SK-N-SH (cell line): ENCODE measurements around the gene PPL.

ENCODE experiments used
- SMC3 ChIP-seq: IDR thresholded peaks from 2 replicates; pipeline ENCODE4 v1.6.1; 2012; ENCODE audit warnings: low read depth, low read length, improper control_type of control experiment
- TF ChIP-seq, protein P1 (sequence below): fragments of 200-600 bp; sonication (generic); IDR thresholded peaks from 2 replicates; pipeline ENCODE4 v1.6.1; 2017; ENCODE audit warnings: antibody characterized with exemption, mild to moderate bottlenecking, moderate library complexity

GRCh38 chr16:4911970-4912386 lies 25.0 kb downstream of the PPL start:
- no peak for TF ChIP-seq SMC3
- TF ChIP-seq, protein P1, sequence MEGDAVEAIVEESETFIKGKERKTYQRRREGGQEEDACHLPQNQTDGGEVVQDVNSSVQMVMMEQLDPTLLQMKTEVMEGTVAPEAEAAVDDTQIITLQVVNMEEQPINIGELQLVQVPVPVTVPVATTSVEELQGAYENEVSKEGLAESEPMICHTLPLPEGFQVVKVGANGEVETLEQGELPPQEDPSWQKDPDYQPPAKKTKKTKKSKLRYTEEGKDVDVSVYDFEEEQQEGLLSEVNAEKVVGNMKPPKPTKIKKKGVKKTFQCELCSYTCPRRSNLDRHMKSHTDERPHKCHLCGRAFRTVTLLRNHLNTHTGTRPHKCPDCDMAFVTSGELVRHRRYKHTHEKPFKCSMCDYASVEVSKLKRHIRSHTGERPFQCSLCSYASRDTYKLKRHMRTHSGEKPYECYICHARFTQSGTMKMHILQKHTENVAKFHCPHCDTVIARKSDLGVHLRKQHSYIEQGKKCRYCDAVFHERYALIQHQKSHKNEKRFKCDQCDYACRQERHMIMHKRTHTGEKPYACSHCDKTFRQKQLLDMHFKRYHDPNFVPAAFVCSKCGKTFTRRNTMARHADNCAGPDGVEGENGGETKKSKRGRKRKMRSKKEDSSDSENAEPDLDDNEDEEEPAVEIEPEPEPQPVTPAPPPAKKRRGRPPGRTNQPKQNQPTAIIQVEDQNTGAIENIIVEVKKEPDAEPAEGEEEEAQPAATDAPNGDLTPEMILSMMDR = no peak
